ENCODE data around the gene UBE2S. TPM values are rescaled to one million over a fixed set of nuclear protein-coding genes. Genes with fewer than 3 reads are reported as not detected.
A peak's percentile ranks its signal among the peaks of the same experiment; 100 is the strongest.

Gene UBE2S
- total RNA-seq, 1 donor from 2014 or later, result 38.2 TPM

DNA sequence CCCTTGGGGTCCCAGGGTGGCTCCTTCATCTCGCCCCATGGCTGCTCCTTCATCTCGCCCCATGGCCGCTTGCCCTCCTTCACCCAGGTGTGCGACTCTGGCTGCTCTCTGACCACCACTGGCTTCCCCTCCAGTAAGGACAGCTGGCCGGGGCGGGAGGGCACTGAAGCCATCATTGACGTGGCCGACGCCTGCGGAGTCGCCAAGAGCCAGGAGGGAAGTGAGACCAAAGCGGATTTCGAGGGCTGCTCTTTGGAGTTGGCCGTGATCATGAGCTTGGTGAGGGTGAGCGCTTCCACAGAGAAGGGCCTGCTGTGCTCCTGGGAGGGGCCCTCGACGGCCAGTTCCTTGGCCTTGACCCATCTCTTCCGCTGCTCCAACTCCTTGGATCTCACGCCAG, 49.1 kb downstream of the UBE2S start:
- no peaks in the 10 kb centered on the region for H3K27me3 ChIP-seq (ENCODE audit: control insufficient read depth, insufficient read depth, low read length)
- H3K4me3 ChIP-seq (ENCODE audit: low read depth, low read length), result no peak overlapping the region
- FAIRE-seq, result no peak
- H3K36me3 ChIP-seq (ENCODE audit: control insufficient read depth, insufficient read depth, low read length), result no peaks in the 10 kb centered on the region
- DNase-seq (ENCODE audit: low read depth), result no peak
- TF ChIP-seq CTCF (IDR thresholded peaks at IDR 0.05; ENCODE audit: insufficient read depth, low read length, severe bottlenecking), result no peak

DNA sequence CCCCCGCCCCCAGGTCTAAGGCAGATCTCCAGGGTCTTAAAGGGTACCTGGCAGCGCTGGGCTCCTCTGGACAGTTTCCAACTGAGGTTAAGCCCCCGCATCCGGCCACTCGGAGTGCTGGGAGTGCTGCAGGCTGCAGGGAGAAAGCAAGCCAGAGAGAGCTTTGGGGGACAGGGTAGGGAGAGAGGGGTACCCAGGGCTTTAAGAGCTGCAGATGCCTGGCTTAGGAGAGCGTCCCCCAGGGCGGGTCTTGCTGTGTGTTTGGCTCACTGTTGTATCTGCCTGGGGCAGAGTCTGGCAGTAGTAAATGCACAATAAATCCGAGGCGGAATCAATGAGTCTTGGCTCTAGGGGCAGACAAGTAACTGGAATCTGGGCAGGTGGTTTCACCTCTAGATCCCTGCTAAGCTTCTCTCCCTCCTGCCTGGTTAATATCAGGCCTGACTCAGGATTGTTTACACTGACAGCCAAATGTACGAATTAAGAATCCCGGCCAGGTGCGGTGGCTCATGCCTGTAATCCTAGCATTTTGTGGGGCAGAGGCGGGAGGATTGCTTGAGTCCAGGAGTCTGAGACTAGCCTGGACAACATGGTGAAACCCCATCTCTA, 52.3 kb downstream of the UBE2S start:
- FAIRE-seq (no peak), DNase-seq (ENCODE audit: low read depth) (peak; percentile 86)
- no peaks in the 10 kb centered on the region for H3K36me3 ChIP-seq (ENCODE audit: control insufficient read depth, insufficient read depth, low read length)
- no peak overlapping the region for H3K4me3 ChIP-seq (ENCODE audit: low read depth, low read length)
- H3K27me3 ChIP-seq (ENCODE audit: control insufficient read depth, insufficient read depth, low read length), result peaks cover 4% of the 10 kb centered on the region
- no peak for TF ChIP-seq CTCF (IDR thresholded peaks at IDR 0.05; ENCODE audit: insufficient read depth, low read length, severe bottlenecking)

- TF ChIP-seq CTCF (IDR thresholded peaks at IDR 0.05; ENCODE audit: insufficient read depth, low read length, severe bottlenecking), result no peak
- FAIRE-seq (no peak), DNase-seq (ENCODE audit: low read depth) (no peak)
- H3K4me3 ChIP-seq (ENCODE audit: low read depth, low read length), result peak within 1 kb of the TSS; percentile 56
- peaks cover 4% of the 10 kb centered on the region for H3K27me3 ChIP-seq (ENCODE audit: control insufficient read depth, insufficient read depth, low read length)
- no peaks in the 10 kb centered on the region for H3K36me3 ChIP-seq (ENCODE audit: control insufficient read depth, insufficient read depth, low read length)
These were observed 52.8 kb downstream of the UBE2S start, which contains the start of gene COX6B2 for GRCh38 chr19:55354698-55355212. Gene COX6B2, minus strand, starts transcription at chr19:55354719. Its CDS starts 198 bp downstream, at chr19:55354521.

- Histone ChIP-seq H3K36me3 (ENCODE audit: control insufficient read depth, insufficient read depth, low read length) (no peaks in the 10 kb centered on the region), H3K27me3 (ENCODE audit: control insufficient read depth, insufficient read depth, low read length) (peaks cover 4% of the 10 kb centered on the region), H3K4me3 (ENCODE audit: low read depth, low read length) (peak overlapping the region; percentile 56)
- no peak for FAIRE-seq
- TF ChIP-seq CTCF (IDR thresholded peaks at IDR 0.05; ENCODE audit: insufficient read depth, low read length, severe bottlenecking), result no peak
- DNase-seq (ENCODE audit: low read depth), result peak; percentile 40
These were observed 53.5 kb downstream of the UBE2S start for GRCh38 chr19:55353803-55354697.

- H3K4me3 ChIP-seq (ENCODE audit: low read depth, low read length), result peak overlapping the region; percentile 56
- no peaks in the 10 kb centered on the region for H3K36me3 ChIP-seq (ENCODE audit: control insufficient read depth, insufficient read depth, low read length)
- DNase-seq (ENCODE audit: low read depth) (no peak), FAIRE-seq (no peak)
- peaks cover 4% of the 10 kb centered on the region for H3K27me3 ChIP-seq (ENCODE audit: control insufficient read depth, insufficient read depth, low read length)
- no peak for TF ChIP-seq CTCF (IDR thresholded peaks at IDR 0.05; ENCODE audit: insufficient read depth, low read length, severe bottlenecking)
These were observed 54.2 kb downstream of the UBE2S start for GRCh38 chr19:55353356-55353802.
